ENCODE data around the gene RTL1.

Gene RTL1

GRCh38 chr14:100903672-100904185 lies at the start of gene RTL1:
Gene RTL1 (minus strand): TSS chr14:100903722. CDS start chr14:100884788, 18,934 bp downstream.
- CTCF ChIA-PET = interaction anchor here (0.5 kb wide), 1 partner anchor 123 kb away, joined by 3 read pairs; no protein-coding TSS in a partner anchor
- TF ChIP-seq BHLHE40 (IDR thresholded peaks at IDR 0.05; ENCODE audit: borderline replicate concordance) (no peak), FOXM1 (IDR thresholded peaks at IDR 0.05; ENCODE audit: borderline replicate concordance) (no peak), TARDBP (IDR thresholded peaks at IDR 0.05) (no peak), NFRKB (IDR thresholded peaks at IDR 0.05) (no peak), ARNT (IDR thresholded peaks at IDR 0.05) (no peak)
- POLR2A ChIA-PET = no interaction called here
- DNase-seq (ENCODE audit: extremely low spot score) = no peak

GRCh38 chr14:100950024-100950423 lies 46.5 kb upstream of the RTL1 start:
- ChIA-PET CTCF (no interaction called here), POLR2A (no interaction called here)
- TF ChIP-seq TARDBP (IDR thresholded peaks at IDR 0.05) = no peak
- TF ChIP-seq LEF1 (IDR thresholded peaks at IDR 0.05; ENCODE audit: borderline replicate concordance) = no peak
- TF ChIP-seq ELF4 (IDR thresholded peaks at IDR 0.05) = no peak
- no peak for TF ChIP-seq ZNF384 (IDR thresholded peaks at IDR 0.05)
- TF ChIP-seq BHLHE40 (IDR thresholded peaks at IDR 0.05; ENCODE audit: borderline replicate concordance) = no peak
- no peak for DNase-seq (ENCODE audit: extremely low spot score)

DNA sequence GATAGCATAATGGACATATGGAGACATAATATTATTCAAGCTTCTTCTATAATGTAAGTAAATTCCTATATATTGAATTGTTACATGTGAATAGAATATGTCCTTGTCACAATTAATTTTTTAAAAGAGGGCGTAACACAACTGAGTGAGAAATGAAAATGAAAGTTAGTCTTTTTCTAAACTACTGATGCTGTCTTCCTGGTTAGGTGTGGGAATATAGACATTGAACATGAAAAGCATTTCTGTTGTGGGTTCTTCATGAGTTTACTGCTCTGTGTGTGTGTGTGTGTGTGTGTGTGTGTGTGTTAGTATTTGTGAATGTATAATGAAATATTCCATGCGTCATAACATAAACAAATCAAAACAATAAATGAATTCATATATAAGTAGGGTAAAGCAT lies 40.5 kb upstream of the RTL1 start:
- DNase-seq (ENCODE audit: extremely low spot score) = no peak
- ChIA-PET CTCF (no interaction called here), POLR2A (no interaction called here)
- TF ChIP-seq SP1 (IDR thresholded peaks at IDR 0.05) (no peak), L3MBTL2 (conservative IDR thresholded peaks at IDR 0.05) (no peak), PKNOX1 (IDR thresholded peaks at IDR 0.05) (no peak), FOXK2 (IDR thresholded peaks at IDR 0.05) (no peak), CTBP1 (IDR thresholded peaks at IDR 0.05; ENCODE audit: borderline replicate concordance) (no peak), BHLHE40 (IDR thresholded peaks at IDR 0.05; ENCODE audit: borderline replicate concordance) (no peak), FOXM1 (IDR thresholded peaks at IDR 0.05; ENCODE audit: borderline replicate concordance) (no peak), LEF1 (IDR thresholded peaks at IDR 0.05; ENCODE audit: borderline replicate concordance) (no peak), HDGF (IDR thresholded peaks at IDR 0.05; ENCODE audit: borderline replicate concordance) (no peak)

DNA sequence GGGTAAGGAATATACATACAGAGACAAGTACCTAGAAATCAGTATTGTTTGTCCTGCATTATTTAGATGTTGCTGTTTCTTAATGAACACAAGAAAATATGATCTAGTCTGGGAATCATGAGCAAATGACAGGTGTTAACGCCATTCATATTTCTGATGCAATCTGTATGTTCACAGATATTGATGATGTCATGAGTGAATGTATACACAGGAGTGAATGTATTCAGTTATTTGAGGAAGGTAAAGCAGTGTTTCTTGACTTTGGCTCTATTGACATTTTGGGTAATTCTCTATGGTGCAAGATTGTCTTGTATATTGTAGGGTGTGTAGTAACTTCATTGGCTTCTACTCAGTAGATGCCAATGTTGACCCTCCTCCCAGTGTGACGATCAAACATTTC lies 26.7 kb upstream of the RTL1 start:
- no peak for DNase-seq (ENCODE audit: extremely low spot score)
- TF ChIP-seq BHLHE40 (IDR thresholded peaks at IDR 0.05; ENCODE audit: borderline replicate concordance) (no peak), NFRKB (IDR thresholded peaks at IDR 0.05) (no peak), ZNF384 (IDR thresholded peaks at IDR 0.05) (no peak), TARDBP (IDR thresholded peaks at IDR 0.05) (no peak), FOXA1 (IDR thresholded peaks at IDR 0.05) (no peak), L3MBTL2 (conservative IDR thresholded peaks at IDR 0.05) (no peak), FOXM1 (IDR thresholded peaks at IDR 0.05; ENCODE audit: borderline replicate concordance) (no peak), PKNOX1 (IDR thresholded peaks at IDR 0.05) (no peak), CTBP1 (IDR thresholded peaks at IDR 0.05; ENCODE audit: borderline replicate concordance) (no peak), SP1 (IDR thresholded peaks at IDR 0.05) (no peak), FOXK2 (IDR thresholded peaks at IDR 0.05) (no peak)
- ChIA-PET POLR2A (no interaction called here), CTCF (no interaction called here)

DNA sequence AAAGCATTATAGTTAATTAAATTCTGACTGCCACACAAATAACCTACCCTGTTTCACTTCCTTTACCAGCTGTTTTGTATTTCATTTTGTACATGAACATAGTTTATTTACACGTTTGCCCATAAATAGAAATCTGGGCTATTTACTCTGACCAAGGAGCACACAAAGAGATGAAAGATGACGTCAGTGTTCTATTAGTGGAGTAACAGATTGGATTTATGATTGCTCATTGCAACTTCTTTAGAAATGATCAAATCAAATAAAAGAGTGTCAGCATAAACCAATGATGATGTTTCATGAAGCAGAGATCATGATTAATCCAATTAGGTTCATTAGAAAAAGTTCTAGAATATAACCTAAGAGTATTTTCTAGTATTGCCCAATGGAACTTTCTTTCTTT lies 12.0 kb upstream of the RTL1 start:
- ChIA-PET POLR2A (no interaction called here), CTCF (no interaction called here)
- DNase-seq (ENCODE audit: extremely low spot score) = no peak
- no peak for TF ChIP-seq ZNF384 (IDR thresholded peaks at IDR 0.05)
- TF ChIP-seq FOXM1 (IDR thresholded peaks at IDR 0.05; ENCODE audit: borderline replicate concordance) = no peak
- TF ChIP-seq FOXA1 (IDR thresholded peaks at IDR 0.05) = no peak
- TF ChIP-seq ARNT (IDR thresholded peaks at IDR 0.05) = no peak
- TF ChIP-seq TARDBP (IDR thresholded peaks at IDR 0.05) = no peak
- no peak for TF ChIP-seq L3MBTL2 (conservative IDR thresholded peaks at IDR 0.05)
- no peak for TF ChIP-seq SUZ12 (IDR thresholded peaks at IDR 0.05)
- TF ChIP-seq CTBP1 (IDR thresholded peaks at IDR 0.05; ENCODE audit: borderline replicate concordance) = no peak
- TF ChIP-seq FOXK2 (IDR thresholded peaks at IDR 0.05) = no peak
- TF ChIP-seq LEF1 (IDR thresholded peaks at IDR 0.05; ENCODE audit: borderline replicate concordance) = no peak
- no peak for TF ChIP-seq BHLHE40 (IDR thresholded peaks at IDR 0.05; ENCODE audit: borderline replicate concordance)
- no peak for TF ChIP-seq PKNOX1 (IDR thresholded peaks at IDR 0.05)
- no peak for TF ChIP-seq HDGF (IDR thresholded peaks at IDR 0.05; ENCODE audit: borderline replicate concordance)
- TF ChIP-seq ELF4 (IDR thresholded peaks at IDR 0.05) = no peak
- no peak for TF ChIP-seq SP1 (IDR thresholded peaks at IDR 0.05)
- TF ChIP-seq NFRKB (IDR thresholded peaks at IDR 0.05) = no peak

GRCh38 chr14:100914597-100915021 lies 11.1 kb upstream of the RTL1 start:
- DNase-seq (ENCODE audit: extremely low spot score) = no peak
- no peak for TF ChIP-seq BHLHE40 (IDR thresholded peaks at IDR 0.05; ENCODE audit: borderline replicate concordance)
- TF ChIP-seq HDGF (IDR thresholded peaks at IDR 0.05; ENCODE audit: borderline replicate concordance) = no peak
- no peak for TF ChIP-seq FOXA1 (IDR thresholded peaks at IDR 0.05)
- no peak for TF ChIP-seq FOXM1 (IDR thresholded peaks at IDR 0.05; ENCODE audit: borderline replicate concordance)
- no peak for TF ChIP-seq L3MBTL2 (conservative IDR thresholded peaks at IDR 0.05)
- TF ChIP-seq ZNF384 (IDR thresholded peaks at IDR 0.05) = no peak
- no peak for TF ChIP-seq SP1 (IDR thresholded peaks at IDR 0.05)
- no peak for TF ChIP-seq ARNT (IDR thresholded peaks at IDR 0.05)
- TF ChIP-seq NFRKB (IDR thresholded peaks at IDR 0.05) = no peak
- no peak for TF ChIP-seq ELF4 (IDR thresholded peaks at IDR 0.05)
- no peak for TF ChIP-seq TARDBP (IDR thresholded peaks at IDR 0.05)
- no peak for TF ChIP-seq FOXK2 (IDR thresholded peaks at IDR 0.05)
- TF ChIP-seq CTBP1 (IDR thresholded peaks at IDR 0.05; ENCODE audit: borderline replicate concordance) = no peak
- POLR2A ChIA-PET = no interaction called here
- CTCF ChIA-PET = no interaction called here
